IPS-18a (cell line): Measurements from ENCODE around the gene ADCY5.

Source experiments
- H3K27ac ChIP-seq: one replicate; pipeline ENCODE4 v1.5.1; 2013; ENCODE audit warnings: low read length
- H3K27me3 ChIP-seq: one replicate; pipeline ENCODE4 v1.6.1; 2013; ENCODE audit warnings: mild to moderate bottlenecking, low read length; ENCODE audit not compliant: control insufficient read depth, insufficient read depth
- H3K36me3 ChIP-seq: one replicate; pipeline ENCODE4 v1.6.1; 2013; ENCODE audit warnings: low read depth, low read length; ENCODE audit not compliant: control insufficient read depth
- H3K4me1 ChIP-seq: one replicate; pipeline ENCODE4 v1.6.1; 2013; ENCODE audit warnings: low read depth, low read length; ENCODE audit not compliant: control insufficient read depth
- H3K4me3 ChIP-seq: one replicate; pipeline ENCODE4 v1.5.1; 2013; ENCODE audit warnings: low read length
- H3K9ac ChIP-seq: one replicate; pipeline ENCODE4 v1.6.1; 2013; ENCODE audit warnings: mild to moderate bottlenecking, low read length, moderate library complexity
- H3K9me3 ChIP-seq: one replicate; pipeline ENCODE4 v1.6.1; 2013; ENCODE audit warnings: low read depth, low read length; ENCODE audit not compliant: control insufficient read depth

The ADCY5 gene

DNA sequence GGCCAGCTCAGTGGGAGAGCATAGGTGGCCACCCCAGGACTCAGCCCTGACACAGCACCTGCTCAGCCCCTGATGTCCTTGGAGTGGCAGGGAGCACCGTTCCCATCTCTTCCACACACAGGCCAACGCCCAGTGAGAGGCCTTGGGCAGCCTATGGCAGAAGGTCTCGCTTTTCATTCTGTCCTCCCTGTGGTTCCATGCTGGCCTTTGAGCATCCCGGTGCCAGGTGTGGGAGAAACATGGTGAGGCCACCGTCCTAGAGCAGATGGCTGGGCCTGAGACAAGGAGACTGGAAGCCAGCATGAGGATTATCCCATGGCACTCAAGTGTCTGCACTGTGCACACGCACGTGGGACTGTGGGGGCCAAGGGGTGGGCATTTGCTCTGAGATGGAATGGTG lies 25.1 kb downstream of the ADCY5 start:
- Histone ChIP-seq H3K27me3 (no peaks in the 10 kb centered on the region), H3K27ac (no peak overlapping the region), H3K36me3 (no peaks in the 10 kb centered on the region), H3K9me3 (no peaks in the 10 kb centered on the region), H3K9ac (no peak overlapping the region), H3K4me1 (no peaks in the 10 kb centered on the region), H3K4me3 (no peak overlapping the region)

DNA sequence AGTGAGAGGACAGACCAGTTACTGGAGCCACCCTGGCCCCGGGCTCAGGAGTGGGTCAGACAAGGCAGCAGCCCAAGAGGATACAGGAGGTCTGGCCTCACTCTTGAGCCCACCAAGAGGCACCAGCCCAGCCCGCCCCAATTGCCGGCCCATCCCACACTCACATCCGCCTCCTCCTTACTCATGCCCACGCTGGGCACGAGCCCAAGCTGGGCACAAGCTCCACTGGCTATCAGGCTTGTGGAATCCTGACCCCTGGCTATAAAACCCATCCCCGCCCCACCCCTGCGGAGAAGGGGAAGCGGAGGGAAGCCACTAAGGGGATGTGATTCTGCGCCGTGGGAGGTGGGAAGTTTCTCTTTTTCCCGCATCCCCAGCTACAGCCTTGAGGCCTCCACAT lies 25.9 kb downstream of the ADCY5 start:
- Histone ChIP-seq H3K27ac (no peak overlapping the region), H3K4me3 (no peak overlapping the region), H3K36me3 (no peaks in the 10 kb centered on the region), H3K4me1 (no peaks in the 10 kb centered on the region), H3K9me3 (no peaks in the 10 kb centered on the region), H3K9ac (no peak overlapping the region), H3K27me3 (no peaks in the 10 kb centered on the region)

DNA sequence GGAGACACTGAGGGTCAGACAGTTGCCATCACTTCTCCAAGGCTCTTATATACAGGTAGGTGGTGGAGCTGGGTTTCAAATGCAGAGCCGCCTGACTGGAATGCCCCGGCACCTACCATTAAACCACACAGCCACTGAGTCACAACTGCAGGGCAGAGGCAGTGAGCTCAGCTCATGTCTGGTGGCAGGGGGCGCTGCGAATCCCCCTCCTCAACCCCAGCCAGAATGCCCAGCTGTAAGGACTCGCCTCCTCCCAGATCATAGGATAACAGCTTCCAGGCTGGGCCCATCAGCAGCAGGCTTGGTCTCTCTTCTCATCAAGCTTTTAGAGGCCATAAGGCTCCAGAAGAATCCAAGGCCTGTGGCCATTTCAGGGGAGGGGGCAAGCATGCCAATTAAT lies 26.4 kb downstream of the ADCY5 start:
- no peak overlapping the region for H3K4me3 ChIP-seq
- no peak overlapping the region for H3K9ac ChIP-seq
- no peaks in the 10 kb centered on the region for H3K27me3 ChIP-seq
- no peaks in the 10 kb centered on the region for H3K36me3 ChIP-seq
- no peaks in the 10 kb centered on the region for H3K4me1 ChIP-seq
- H3K9me3 ChIP-seq, result no peaks in the 10 kb centered on the region
- H3K27ac ChIP-seq, result no peak overlapping the region

DNA sequence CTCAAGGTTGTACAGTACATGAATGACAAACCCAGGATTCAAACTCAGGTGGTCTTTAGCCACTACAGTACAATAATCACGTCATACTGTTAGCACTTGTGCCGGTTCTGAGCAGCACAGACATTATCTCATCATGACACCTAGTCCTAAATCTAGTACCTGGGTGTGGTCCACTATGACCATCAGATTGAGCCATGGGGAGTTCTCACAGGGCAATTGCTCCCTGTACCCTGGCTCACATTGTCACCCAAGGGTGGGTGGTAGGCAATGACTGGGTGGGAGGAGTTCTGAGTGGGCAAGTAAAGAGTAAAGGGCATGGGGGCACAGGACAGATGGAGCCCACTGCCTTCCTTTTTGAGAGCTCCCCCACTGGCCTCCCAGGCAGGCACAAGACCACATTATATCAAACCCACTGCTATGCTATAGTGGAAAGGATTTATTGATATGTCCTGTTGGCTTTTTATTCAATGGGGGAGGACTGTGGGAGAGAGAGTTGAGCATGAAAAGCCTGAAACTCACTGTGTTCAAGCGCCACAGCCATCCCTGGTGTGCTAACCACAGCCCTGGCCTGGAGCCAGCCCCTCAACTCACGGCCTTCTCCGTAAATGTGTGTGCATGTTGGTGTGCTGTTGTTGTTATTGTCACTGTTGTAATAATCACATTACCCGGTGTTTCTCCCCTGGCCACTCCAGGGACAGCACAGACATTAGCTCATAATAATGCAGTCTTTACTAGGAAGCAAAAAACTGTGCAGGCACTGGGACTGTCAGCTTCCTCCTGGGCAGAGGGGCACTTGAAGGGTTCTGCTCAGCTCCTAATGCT lies 27.3 kb downstream of the ADCY5 start:
- Histone ChIP-seq H3K36me3 (no peaks in the 10 kb centered on the region), H3K27me3 (no peaks in the 10 kb centered on the region), H3K27ac (no peak overlapping the region), H3K9ac (no peak overlapping the region), H3K9me3 (no peaks in the 10 kb centered on the region), H3K4me3 (no peak overlapping the region), H3K4me1 (no peaks in the 10 kb centered on the region)

GRCh38 chr3:123420416-123420968 lies 28.4 kb downstream of the ADCY5 start:
- Histone ChIP-seq H3K27ac (no peak overlapping the region), H3K4me1 (no peaks in the 10 kb centered on the region), H3K4me3 (no peak overlapping the region), H3K9ac (no peak overlapping the region), H3K36me3 (no peaks in the 10 kb centered on the region), H3K27me3 (no peaks in the 10 kb centered on the region), H3K9me3 (no peaks in the 10 kb centered on the region)

DNA sequence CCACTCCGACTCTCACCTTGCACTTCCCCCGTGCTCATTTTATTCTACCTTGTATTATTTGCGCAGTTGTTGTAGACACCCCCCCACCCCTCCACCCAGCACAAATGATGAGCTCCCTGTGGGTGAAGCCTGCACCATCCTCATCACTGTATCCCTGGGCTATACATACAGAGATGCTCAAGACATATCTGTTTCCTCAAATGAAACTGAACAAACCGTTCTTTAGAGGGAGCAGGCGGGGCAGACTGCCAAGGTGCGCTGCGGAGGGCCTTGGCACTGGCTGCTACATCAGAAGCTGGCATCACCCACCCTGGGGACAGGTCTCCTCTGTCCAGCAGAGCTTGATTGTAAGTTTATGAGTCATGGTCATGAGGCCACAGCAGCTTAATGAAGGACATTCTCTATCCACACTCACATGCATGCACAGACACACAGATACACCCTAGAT lies 29.0 kb downstream of the ADCY5 start:
- Histone ChIP-seq H3K27me3 (no peaks in the 10 kb centered on the region), H3K4me3 (no peak overlapping the region), H3K27ac (no peak overlapping the region)

GRCh38 chr3:123419181-123419849 lies 29.6 kb downstream of the ADCY5 start:
- no peaks in the 10 kb centered on the region for H3K9me3 ChIP-seq
- no peaks in the 10 kb centered on the region for H3K36me3 ChIP-seq
- H3K4me3 ChIP-seq, result no peak overlapping the region
- no peak overlapping the region for H3K9ac ChIP-seq
- no peaks in the 10 kb centered on the region for H3K4me1 ChIP-seq
- H3K27me3 ChIP-seq, result no peaks in the 10 kb centered on the region
- H3K27ac ChIP-seq, result no peak overlapping the region

More for the DNA sequence above, 29.0 kb downstream of the ADCY5 start:
- Histone ChIP-seq H3K9ac (no peak overlapping the region), H3K36me3 (no peaks in the 10 kb centered on the region), H3K4me1 (no peaks in the 10 kb centered on the region), H3K9me3 (no peaks in the 10 kb centered on the region)

DNA sequence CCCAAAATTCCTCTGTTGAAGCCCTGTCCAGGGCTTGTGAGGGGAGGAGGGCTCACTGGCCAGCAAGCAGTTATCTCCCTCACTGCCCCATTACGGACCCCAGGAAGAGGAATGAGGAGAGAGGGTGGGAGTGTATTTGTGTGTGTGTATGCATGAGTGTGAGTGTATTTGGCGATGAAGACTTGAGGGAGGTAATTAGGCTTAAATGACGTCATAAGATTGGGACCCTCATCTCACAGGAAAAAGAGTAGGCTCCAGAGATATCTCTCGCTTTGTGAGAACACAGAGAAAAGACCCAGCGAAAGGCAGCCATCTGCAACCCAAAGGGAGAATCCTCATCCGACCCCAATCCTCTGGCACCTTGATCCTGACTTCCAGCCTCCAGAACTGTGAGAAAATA lies 32.2 kb downstream of the ADCY5 start:
- Histone ChIP-seq H3K9me3 (no peaks in the 10 kb centered on the region), H3K36me3 (no peaks in the 10 kb centered on the region), H3K4me3 (no peak overlapping the region), H3K9ac (no peak overlapping the region), H3K4me1 (no peaks in the 10 kb centered on the region), H3K27ac (no peak overlapping the region), H3K27me3 (no peaks in the 10 kb centered on the region)

GRCh38 chr3:123416173-123416572 lies 32.7 kb downstream of the ADCY5 start:
- Histone ChIP-seq H3K9me3 (no peaks in the 10 kb centered on the region), H3K36me3 (no peaks in the 10 kb centered on the region), H3K27me3 (no peaks in the 10 kb centered on the region), H3K27ac (no peak overlapping the region), H3K4me3 (no peak overlapping the region), H3K4me1 (no peaks in the 10 kb centered on the region), H3K9ac (no peak overlapping the region)

GRCh38 chr3:123414973-123415775 lies 33.7 kb downstream of the ADCY5 start:
- Histone ChIP-seq H3K9ac (no peak overlapping the region), H3K9me3 (no peaks in the 10 kb centered on the region), H3K36me3 (no peaks in the 10 kb centered on the region), H3K4me1 (peaks cover under 1% of the 10 kb centered on the region), H3K27me3 (no peaks in the 10 kb centered on the region), H3K4me3 (no peak overlapping the region), H3K27ac (no peak overlapping the region)

DNA sequence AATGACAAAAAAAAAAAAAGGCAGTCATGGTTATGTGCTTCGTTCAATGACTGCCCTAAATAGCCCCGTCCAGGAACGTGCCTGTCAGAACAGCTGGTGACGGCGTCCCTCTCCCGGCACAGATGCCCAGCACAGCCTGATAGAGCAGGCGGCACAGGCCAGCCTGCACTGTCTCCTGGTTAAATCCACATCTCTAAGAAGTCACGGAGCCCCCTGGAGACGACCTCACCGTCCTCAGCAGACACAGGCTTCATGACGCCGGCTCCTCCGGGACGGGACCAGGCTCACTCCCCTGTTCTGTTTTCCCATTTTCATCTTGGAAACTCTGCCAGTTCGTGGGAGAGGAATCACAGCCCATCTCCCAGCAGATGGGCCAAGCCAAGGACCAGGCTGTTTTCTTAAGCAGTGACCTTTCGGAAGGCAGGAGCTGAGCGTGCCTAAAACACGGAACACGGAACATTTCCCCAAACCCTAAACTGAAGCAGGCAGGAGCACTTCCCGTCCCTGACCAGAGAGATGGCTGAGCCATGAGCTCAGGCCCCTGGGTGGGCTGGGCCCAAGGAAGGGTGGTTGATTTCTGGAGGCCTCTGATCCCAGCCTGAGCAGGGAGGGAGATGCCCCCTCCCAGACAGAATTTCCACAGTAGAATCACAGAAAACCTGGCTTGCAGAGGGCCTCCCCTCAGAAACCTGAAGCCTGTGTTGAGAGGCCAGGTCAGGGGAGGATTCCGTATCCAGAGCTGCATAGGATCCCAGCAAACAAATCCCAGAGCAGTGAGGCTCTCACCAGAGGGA lies 35.9 kb downstream of the ADCY5 start:
- H3K4me1 ChIP-seq, result peaks cover 7% of the 10 kb centered on the region
- H3K36me3 ChIP-seq, result no peaks in the 10 kb centered on the region
- no peaks in the 10 kb centered on the region for H3K9me3 ChIP-seq
- no peak overlapping the region for H3K4me3 ChIP-seq
- H3K27ac ChIP-seq, result no peak overlapping the region
- H3K27me3 ChIP-seq, result no peaks in the 10 kb centered on the region
- H3K9ac ChIP-seq, result no peak overlapping the region
